Common myeloid progenitor, CD34-positive (primary cell): Measurements from ENCODE around the gene HSDL1.

Source experiments
- CTCF ChIA-PET: fragments of 350-600 bp; sonication (Branson Sonifier 250); formaldehyde crosslinking; loops from one replicate; lab custom pipeline; 2021; ENCODE audit warnings: antibody characterized with exemption; lab: Charles Lee
- POLR2A ChIA-PET: fragments of 350-600 bp; sonication (Branson Sonifier 250); formaldehyde crosslinking; loops from one replicate; lab custom pipeline; 2021; ENCODE audit warnings: antibody characterized with exemption; lab: Charles Lee
- DNase-seq, 3 donors: peaks; one replicate each; pipeline versions ENCODE4 v3.0.0 to v3.0.0-alpha.2; 2013
- H3K27ac ChIP-seq, 2 experiments: 1 replicate in 1 of 2; 2 replicates in 1 of 2; pipeline ENCODE4 v1.7.0; 2013; ENCODE audit warnings: inconsistent platforms in 2 of 2, low read length in 2 of 2, mild to moderate bottlenecking in 2 of 2, low read depth in 1 of 2, moderate library complexity in 1 of 2; ENCODE audit not compliant: severe bottlenecking in 2 of 2, insufficient read depth in 1 of 2, poor library complexity in 1 of 2
- H3K27me3 ChIP-seq, 5 experiments: replicated peaks in 2 of 5; 1 replicate in 3 of 5; 2 replicates in 2 of 5; pipeline versions ENCODE4 v1.6.1 to v1.7.0; 2013; ENCODE audit warnings: low read length in 4 of 5, mild to moderate bottlenecking in 2 of 5, moderate library complexity in 2 of 5, inconsistent platforms in 1 of 5; ENCODE audit not compliant: insufficient read depth in 5 of 5, control insufficient read depth in 4 of 5
- H3K36me3 ChIP-seq, 4 experiments: 1 replicate in 2 of 4; 2 replicates in 2 of 4; pipeline versions ENCODE4 v1.6.1 to v1.7.0; 2013; ENCODE audit warnings: low read length in 3 of 4, control low read depth in 1 of 4, mild to moderate bottlenecking in 1 of 4; ENCODE audit not compliant: control insufficient read depth in 4 of 4, insufficient read depth in 4 of 4
- H3K4me1 ChIP-seq, 4 experiments: 1 replicate in 3 of 4; 2 replicates in 1 of 4; pipeline versions ENCODE4 v1.6.1 to v1.7.1; 2013; ENCODE audit warnings: low read length in 3 of 4, mild to moderate bottlenecking in 3 of 4, control low read depth in 1 of 4, inconsistent platforms in 1 of 4, moderate library complexity in 1 of 4; ENCODE audit not compliant: control insufficient read depth in 4 of 4, insufficient read depth in 4 of 4; ENCODE audit errors: control extremely low read depth in 1 of 4
- H3K4me3 ChIP-seq, 7 experiments: 1 replicate in 4 of 7; 2 replicates in 3 of 7; pipeline versions ENCODE4 v1.5.1 to v1.7.0; 2013; ENCODE audit warnings: mild to moderate bottlenecking in 7 of 7, low read length in 6 of 7, moderate library complexity in 6 of 7, inconsistent platforms in 2 of 7, low read depth in 2 of 7, control low read depth in 1 of 7; ENCODE audit not compliant: insufficient read depth in 4 of 7, control insufficient read depth in 1 of 7; ENCODE audit errors: extremely low read depth in 1 of 7
- H3K9me3 ChIP-seq, 5 experiments: 1 replicate in 4 of 5; 2 replicates in 1 of 5; pipeline versions ENCODE4 v1.6.1 to v1.7.1; 2013; ENCODE audit warnings: low read length in 4 of 5, mild to moderate bottlenecking in 2 of 5, inconsistent platforms in 1 of 5, low read depth in 1 of 5, moderate library complexity in 1 of 5; ENCODE audit not compliant: control insufficient read depth in 4 of 5, insufficient read depth in 2 of 5; ENCODE audit errors: control extremely low read depth in 1 of 5
- WGBS: methylation state at CpG from one replicate; pipeline ENCODE4 v1.1.5; 2013; ENCODE audit not compliant: insufficient coverage; 5-methylcytosine and 5-hydroxymethylcytosine counted together

HSDL1 gene

GRCh38 chr16:84175350-84176081 lies 30.5 kb upstream of the HSDL1 start:
- Histone ChIP-seq H3K4me1 (peaks cover 0 to 4% (median 1%) of the 10 kb centered on the region in 4 experiments), H3K4me3 (no peak overlapping the region), H3K27me3 (peaks cover 0 to 20% (median 10%) of the 10 kb centered on the region in 5 experiments), H3K27ac (no peak overlapping the region), H3K36me3 (peaks cover 0 to 31% (median 20%) of the 10 kb centered on the region in 4 experiments), H3K9me3 (no peaks in the 10 kb centered on the region)
- ChIA-PET CTCF (interaction anchor here (1.3 to 2.0 kb wide), 6 partner anchors 9 to 109 kb away, joined by 3 to 6 read pairs (median 4); no protein-coding TSS in a partner anchor), POLR2A (no interaction called here)
- DNase-seq, result peak; percentile 22 to 61 (median 58)
- WGBS, result 37% methylated on average over 10 of the region's 10 CpGs

- 87% methylated on average over 11 of the region's 11 CpGs for WGBS
- H3K4me3 ChIP-seq, result no peak overlapping the region
- H3K27me3 ChIP-seq, result peaks cover 0 to 27% (median 13%) of the 10 kb centered on the region in 5 experiments
- no peaks in the 10 kb centered on the region for H3K9me3 ChIP-seq
- CTCF ChIA-PET, result interaction anchor here (0.9 to 1.5 kb wide), 3 partner anchors 87 to 108 kb away, joined by 3 read pairs; no protein-coding TSS in a partner anchor
- H3K27ac ChIP-seq, result no peak overlapping the region
- peaks cover 0 to 4% (median 1%) of the 10 kb centered on the region in 4 experiments for H3K4me1 ChIP-seq
- POLR2A ChIA-PET, result no interaction called here
- peaks cover 0 to 20% (median 12%) of the 10 kb centered on the region in 4 experiments for H3K36me3 ChIP-seq
- DNase-seq, result no peak
Measured at GRCh38 chr16:84174396-84174795, 29.4 kb upstream of the HSDL1 start.

GRCh38 chr16:84169765-84170310 lies 24.9 kb upstream of the HSDL1 start:
- Histone ChIP-seq H3K36me3 (no peaks in the 10 kb centered on the region), H3K27ac (no peak overlapping the region), H3K9me3 (no peaks in the 10 kb centered on the region), H3K4me1 (no peaks in the 10 kb centered on the region), H3K4me3 (no peak overlapping the region), H3K27me3 (peaks cover 0 to 43% (median 12%) of the 10 kb centered on the region in 5 experiments)
- no peak for DNase-seq
- CTCF ChIA-PET, result interaction anchor here (1.7 kb wide), 1 partner anchor 17 kb away, joined by 7 read pairs; the partner anchor contains the start of gene TAF1C
- 93% methylated on average over 11 of the region's 11 CpGs for WGBS
- POLR2A ChIA-PET, result no interaction called here

- no peaks in the 10 kb centered on the region for H3K9me3 ChIP-seq
- 88% methylated on average over 12 of the region's 13 CpGs for WGBS
- H3K4me3 ChIP-seq, result no peak overlapping the region
- H3K4me1 ChIP-seq, result no peaks in the 10 kb centered on the region
- no peaks in the 10 kb centered on the region for H3K36me3 ChIP-seq
- no peak overlapping the region for H3K27ac ChIP-seq
- CTCF ChIA-PET, result interaction anchor here (1.1 to 1.3 kb wide), 3 partner anchors 11 to 211 kb away, joined by 3 to 6 read pairs (median 3); no protein-coding TSS in a partner anchor
- no peak for DNase-seq
- POLR2A ChIA-PET, result no interaction called here
- H3K27me3 ChIP-seq, result peaks cover 4 to 41% (median 13%) of the 10 kb centered on the region in 5 experiments
Measured at GRCh38 chr16:84166796-84167695, 22.1 kb upstream of the HSDL1 start.

GRCh38 chr16:84165746-84166145 lies 20.8 kb upstream of the HSDL1 start:
- H3K4me1 ChIP-seq, result no peaks in the 10 kb centered on the region
- H3K27ac ChIP-seq, result no peak overlapping the region
- H3K27me3 ChIP-seq, result peaks cover 4 to 49% (median 13%) of the 10 kb centered on the region in 5 experiments
- H3K9me3 ChIP-seq, result no peaks in the 10 kb centered on the region
- DNase-seq, result no peak
- ChIA-PET CTCF (interaction anchor here (1.1 kb wide), 1 partner anchor 209 kb away, joined by 3 read pairs; no protein-coding TSS in a partner anchor), POLR2A (interaction anchor here (0.6 kb wide), 1 partner anchor 13 kb away, joined by 3 read pairs; no protein-coding TSS in a partner anchor)
- H3K36me3 ChIP-seq, result no peaks in the 10 kb centered on the region
- WGBS, result 89% methylated on average over 3 of the region's 7 CpGs
- no peak overlapping the region for H3K4me3 ChIP-seq

GRCh38 chr16:84161801-84162200 lies 16.8 kb upstream of the HSDL1 start:
- Histone ChIP-seq H3K36me3 (no peaks in the 10 kb centered on the region), H3K9me3 (no peaks in the 10 kb centered on the region), H3K27me3 (peaks cover 4 to 67% (median 19%) of the 10 kb centered on the region in 5 experiments), H3K27ac (no peak overlapping the region), H3K4me3 (no peak overlapping the region), H3K4me1 (no peaks in the 10 kb centered on the region)
- ChIA-PET CTCF (interaction anchor here (1.2 kb wide), 1 partner anchor 12 kb away, joined by 3 read pairs; no protein-coding TSS in a partner anchor), POLR2A (interaction anchor here (0.8 kb wide), 1 partner anchor 10 kb away, joined by 3 read pairs; no protein-coding TSS in a partner anchor)
- 63% methylated on average over 3 of the region's 3 CpGs for WGBS
- no peak for DNase-seq
